LNCAP (cell line): ENCODE data around the gene PBX1.

Experiments
- TF ChIP-seq, protein P1 (sequence below): fragments of 450-650 bp; IDR thresholded peaks from 2 replicates; pipeline ENCODE4 v1.5.1; 2017; ENCODE audit warnings: mild to moderate bottlenecking

PBX1 gene

DNA sequence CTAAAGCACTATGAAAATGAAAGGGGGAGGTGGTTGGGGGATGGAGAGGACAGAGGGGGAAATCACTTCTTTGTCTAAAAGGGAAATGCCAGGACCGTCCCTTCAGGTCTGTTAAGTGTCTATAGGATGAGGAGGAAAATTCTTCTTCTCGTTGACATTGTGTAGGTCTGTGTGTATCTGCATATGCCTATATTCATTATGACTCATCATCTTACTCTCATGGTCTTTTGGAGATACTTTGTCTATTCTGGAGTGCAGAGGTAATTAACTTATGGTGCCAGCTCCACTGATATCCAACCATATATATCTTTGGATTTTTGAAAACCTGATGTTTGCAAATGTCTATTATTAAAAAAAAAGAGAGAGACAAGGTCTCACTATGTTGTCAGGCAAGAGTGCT is 143.7 kb downstream of the PBX1 start:
- TF ChIP-seq, protein P1, sequence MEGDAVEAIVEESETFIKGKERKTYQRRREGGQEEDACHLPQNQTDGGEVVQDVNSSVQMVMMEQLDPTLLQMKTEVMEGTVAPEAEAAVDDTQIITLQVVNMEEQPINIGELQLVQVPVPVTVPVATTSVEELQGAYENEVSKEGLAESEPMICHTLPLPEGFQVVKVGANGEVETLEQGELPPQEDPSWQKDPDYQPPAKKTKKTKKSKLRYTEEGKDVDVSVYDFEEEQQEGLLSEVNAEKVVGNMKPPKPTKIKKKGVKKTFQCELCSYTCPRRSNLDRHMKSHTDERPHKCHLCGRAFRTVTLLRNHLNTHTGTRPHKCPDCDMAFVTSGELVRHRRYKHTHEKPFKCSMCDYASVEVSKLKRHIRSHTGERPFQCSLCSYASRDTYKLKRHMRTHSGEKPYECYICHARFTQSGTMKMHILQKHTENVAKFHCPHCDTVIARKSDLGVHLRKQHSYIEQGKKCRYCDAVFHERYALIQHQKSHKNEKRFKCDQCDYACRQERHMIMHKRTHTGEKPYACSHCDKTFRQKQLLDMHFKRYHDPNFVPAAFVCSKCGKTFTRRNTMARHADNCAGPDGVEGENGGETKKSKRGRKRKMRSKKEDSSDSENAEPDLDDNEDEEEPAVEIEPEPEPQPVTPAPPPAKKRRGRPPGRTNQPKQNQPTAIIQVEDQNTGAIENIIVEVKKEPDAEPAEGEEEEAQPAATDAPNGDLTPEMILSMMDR = no peak

DNA sequence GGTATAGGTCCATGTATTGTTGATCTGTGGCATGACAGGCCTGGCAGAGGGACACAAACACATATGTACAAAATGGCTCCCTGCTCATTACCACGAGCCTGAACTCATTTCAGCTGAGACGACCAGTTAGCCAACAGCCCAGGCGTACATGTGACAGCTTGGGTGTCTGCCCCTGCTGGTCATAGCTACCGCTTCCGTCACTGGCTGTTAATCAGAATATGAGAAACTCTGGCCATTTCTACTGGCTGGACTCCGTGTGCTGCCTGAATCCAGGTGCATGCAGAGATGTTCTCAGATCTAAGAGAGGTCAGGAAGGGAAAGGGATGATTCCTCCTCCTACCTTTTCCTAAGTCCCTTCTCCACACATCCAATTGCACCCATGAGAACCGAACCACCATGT is 144.5 kb downstream of the PBX1 start:
- TF ChIP-seq, protein P1 = no peak

DNA sequence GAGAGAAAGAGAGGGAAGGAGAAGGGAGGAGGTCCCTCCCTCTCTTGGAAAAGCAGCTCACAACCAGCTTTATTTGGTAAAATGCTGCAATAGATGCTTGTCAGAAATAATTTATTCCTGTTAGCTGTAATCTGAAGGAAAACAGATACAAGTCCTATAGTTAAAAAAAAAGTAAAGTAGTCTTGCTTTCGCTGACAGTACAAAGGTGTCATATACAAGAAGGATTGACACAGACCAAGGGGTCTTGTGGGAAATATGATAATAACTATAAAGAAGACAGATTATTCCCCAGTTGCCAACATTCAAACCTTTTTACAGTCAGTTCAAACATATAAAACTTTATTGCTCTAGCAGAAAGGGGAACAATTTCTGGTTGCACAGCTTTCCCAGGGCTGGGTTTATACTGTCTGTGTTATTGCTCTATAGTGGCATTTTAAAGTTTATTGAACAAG is 145.0 kb downstream of the PBX1 start:
- TF ChIP-seq, protein P1 = no peak

DNA sequence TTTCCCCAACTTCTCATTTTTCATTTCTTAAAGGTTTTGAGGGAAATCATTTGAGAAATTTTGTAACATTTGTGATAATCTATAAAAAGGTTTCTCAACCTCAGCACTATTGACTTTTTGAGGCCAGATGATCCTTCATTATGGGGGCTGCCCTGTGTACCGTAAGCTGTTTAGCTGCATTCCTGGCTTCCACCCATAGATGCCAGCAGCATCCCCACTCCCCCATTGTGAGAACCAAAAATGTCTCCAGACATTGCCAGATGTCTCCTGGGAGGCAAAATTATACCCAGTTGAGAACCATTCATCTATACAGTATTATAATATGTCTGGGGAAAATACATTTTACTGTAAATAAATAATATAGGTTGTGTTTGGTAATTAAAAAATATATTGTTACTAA is 146.0 kb downstream of the PBX1 start:
- TF ChIP-seq, protein P1 = no peak

DNA sequence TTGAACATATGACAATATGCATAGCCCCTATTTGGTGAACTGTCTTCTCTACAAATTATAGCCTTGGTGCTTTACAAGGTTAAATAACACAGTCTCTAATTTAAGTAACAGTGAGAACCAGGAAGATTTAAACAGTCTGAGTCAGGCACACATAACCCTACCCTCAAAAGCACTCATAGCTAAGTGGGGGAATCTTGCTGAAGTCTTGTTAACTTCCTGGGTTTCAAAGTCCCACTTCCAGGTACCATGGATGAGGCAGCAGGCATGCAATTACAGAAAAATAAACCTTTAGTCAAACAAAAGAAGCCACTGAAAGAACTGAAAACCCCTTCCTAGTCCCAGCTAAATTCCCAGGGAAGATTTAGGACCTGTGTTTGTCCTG is 147.6 kb downstream of the PBX1 start:
- TF ChIP-seq, protein P1 = no peak

DNA sequence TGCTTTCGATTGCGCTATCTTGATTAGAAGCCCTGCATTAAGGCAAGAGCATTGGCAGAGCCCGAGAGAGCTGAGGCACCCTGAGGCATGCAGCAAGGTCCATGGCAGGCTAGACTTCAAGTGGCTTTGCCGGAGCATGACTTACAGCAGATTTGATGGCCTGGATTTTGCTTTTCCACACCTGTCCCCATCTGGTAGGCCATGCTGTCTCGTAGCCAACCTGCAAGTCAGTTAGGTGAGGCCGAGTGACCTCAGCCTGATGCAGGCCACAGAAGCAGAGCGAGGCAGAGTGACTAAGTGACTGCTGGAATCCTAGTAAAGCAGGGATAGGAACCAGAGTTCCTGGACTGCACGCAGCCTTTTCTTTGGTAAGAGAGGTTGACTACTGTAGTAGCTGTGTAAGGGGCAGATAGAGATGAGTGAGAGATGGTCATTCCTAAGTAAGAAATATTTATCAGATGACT is 148.9 kb downstream of the PBX1 start:
- TF ChIP-seq, protein P1 = no peak

DNA sequence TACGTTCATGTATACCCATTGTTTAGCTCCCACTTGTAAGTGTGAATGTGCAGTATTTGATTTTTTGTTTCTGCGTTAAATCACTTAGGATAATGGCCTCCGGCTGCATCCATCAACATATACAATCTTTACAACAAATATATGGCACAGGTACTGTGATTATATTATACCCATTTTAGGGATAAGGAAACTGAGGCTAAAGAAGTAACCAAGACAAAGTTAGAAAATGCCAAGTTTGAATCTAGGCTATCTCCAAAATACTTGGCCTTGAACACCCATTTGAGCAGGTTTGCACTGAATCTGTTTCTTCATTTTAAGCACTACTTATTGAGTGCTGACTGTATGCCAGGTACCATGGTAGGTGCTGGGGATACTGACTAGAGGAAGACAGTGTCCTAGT is 149.6 kb downstream of the PBX1 start:
- TF ChIP-seq, protein P1 = no peak

DNA sequence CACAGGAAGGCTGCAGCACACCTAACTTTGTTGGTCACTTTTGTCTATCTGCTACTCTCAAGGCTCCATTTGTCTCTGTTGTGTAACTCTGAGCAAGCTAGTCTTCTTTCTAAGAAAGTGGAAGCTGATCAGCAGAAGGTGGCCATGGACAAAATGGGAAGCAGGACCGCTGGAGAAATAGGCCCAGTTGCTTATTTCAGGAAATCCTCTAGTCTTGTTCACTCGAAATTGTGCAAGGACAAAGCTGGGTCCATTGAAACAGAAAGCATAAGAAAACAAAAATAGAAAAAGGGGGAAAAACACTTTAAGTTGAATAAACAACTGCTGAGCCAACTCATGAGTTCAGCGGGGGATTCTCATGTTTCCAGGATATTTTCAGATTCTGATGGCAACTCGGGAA is 150.1 kb downstream of the PBX1 start:
- TF ChIP-seq, protein P1 = no peak
